Fibroblast of lung (primary cell): ENCODE measurements around the gene CFAP53.

Experiments used
- CTCF ChIP-seq, 2 donors: IDR thresholded peaks in 1 of 2; conservative IDR thresholded peaks in 1 of 2; 1 replicate in 1 of 2; 2 replicates in 1 of 2; pipeline ENCODE4 v1.5.1; 2011 to 2012; ENCODE audit warnings: low read length in 2 of 2, control low read depth in 1 of 2, inconsistent platforms in 1 of 2, low read depth in 1 of 2, mild to moderate bottlenecking in 1 of 2
- EZH2 ChIP-seq: IDR thresholded peaks from 2 replicates; pipeline ENCODE4 v1.5.1; 2012; ENCODE audit warnings: low read length, control low read depth, mild to moderate bottlenecking; ENCODE audit errors: missing control alignments

GRCh38 chr18:50266248-50266704, at the start of gene CFAP53:
- TF ChIP-seq CTCF (conservative IDR thresholded peaks at IDR 0.05 in 1 of 2, IDR thresholded peaks at IDR 0.05 in 1 of 2; ENCODE audit: low read depth in 1 of 2, low read length in 2 of 2) = no peak
- TF ChIP-seq EZH2 = no peak
